ENCODE results near the gene CAMK1D. TPM values are rescaled to one million over a fixed set of nuclear protein-coding genes. Genes with fewer than 3 reads are reported as not detected.

Gene CAMK1D
- total RNA-seq, 2 donors from 2014 or later, result 4.8 to 14.5 TPM

GRCh38 chr10:12743941-12744340 is 394.6 kb downstream of the CAMK1D start:
- Histone ChIP-seq H3K27me3 (replicated peaks; ENCODE audit: insufficient read depth) (no peaks in the 10 kb centered on the region), H3K36me3 (no peaks in the 10 kb centered on the region), H3K9me3 (no peaks in the 10 kb centered on the region), H3K27ac (no peak overlapping the region), H3K4me3 (no peak overlapping the region), H3K4me1 (replicated peaks) (no peaks in the 10 kb centered on the region)
- intact Hi-C loops (cut with DNase I), result no loop called here
- no peak for DNase-seq (ENCODE audit: low spot score)
- WGBS, result 92% methylated on average over 4 of the region's 4 CpGs
- TF ChIP-seq CTCF (IDR thresholded peaks at IDR 0.05), result no peak
- no peak for TF ChIP-seq POLR2AphosphoS5 (IDR thresholded peaks at IDR 0.05)
- TF ChIP-seq POLR2A (IDR thresholded peaks at IDR 0.05), result no peak

- WGBS, result 82% methylated on average over 4 of the region's 4 CpGs
Observed at GRCh38 chr10:12748186-12748585, 398.8 kb downstream of the CAMK1D start.

GRCh38 chr10:12749760-12750478 is 400.6 kb downstream of the CAMK1D start:
- Histone ChIP-seq H3K27ac (no peak overlapping the region), H3K4me3 (no peak overlapping the region), H3K9me3 (no peaks in the 10 kb centered on the region), H3K27me3 (replicated peaks; ENCODE audit: insufficient read depth) (no peaks in the 10 kb centered on the region), H3K4me1 (replicated peaks) (no peaks in the 10 kb centered on the region), H3K36me3 (no peaks in the 10 kb centered on the region)
- intact Hi-C loops (cut with DNase I), result no loop called here
- TF ChIP-seq CTCF (IDR thresholded peaks at IDR 0.05) (no peak), POLR2A (IDR thresholded peaks at IDR 0.05) (no peak), POLR2AphosphoS5 (IDR thresholded peaks at IDR 0.05) (no peak)
- DNase-seq (ENCODE audit: low spot score), result no peak
- WGBS, result 73% methylated on average over 14 of the region's 14 CpGs

More at GRCh38 chr10:12748186-12748585, 398.8 kb downstream of the CAMK1D start:
- Histone ChIP-seq H3K36me3 (no peaks in the 10 kb centered on the region), H3K4me1 (replicated peaks) (no peaks in the 10 kb centered on the region), H3K9me3 (no peaks in the 10 kb centered on the region), H3K27ac (no peak overlapping the region), H3K4me3 (no peak overlapping the region), H3K27me3 (replicated peaks; ENCODE audit: insufficient read depth) (no peaks in the 10 kb centered on the region)
- intact Hi-C loops (cut with DNase I), result no loop called here
- DNase-seq (ENCODE audit: low spot score), result no peak
- TF ChIP-seq CTCF (IDR thresholded peaks at IDR 0.05) (no peak), POLR2AphosphoS5 (IDR thresholded peaks at IDR 0.05) (no peak), POLR2A (IDR thresholded peaks at IDR 0.05) (no peak)

DNA sequence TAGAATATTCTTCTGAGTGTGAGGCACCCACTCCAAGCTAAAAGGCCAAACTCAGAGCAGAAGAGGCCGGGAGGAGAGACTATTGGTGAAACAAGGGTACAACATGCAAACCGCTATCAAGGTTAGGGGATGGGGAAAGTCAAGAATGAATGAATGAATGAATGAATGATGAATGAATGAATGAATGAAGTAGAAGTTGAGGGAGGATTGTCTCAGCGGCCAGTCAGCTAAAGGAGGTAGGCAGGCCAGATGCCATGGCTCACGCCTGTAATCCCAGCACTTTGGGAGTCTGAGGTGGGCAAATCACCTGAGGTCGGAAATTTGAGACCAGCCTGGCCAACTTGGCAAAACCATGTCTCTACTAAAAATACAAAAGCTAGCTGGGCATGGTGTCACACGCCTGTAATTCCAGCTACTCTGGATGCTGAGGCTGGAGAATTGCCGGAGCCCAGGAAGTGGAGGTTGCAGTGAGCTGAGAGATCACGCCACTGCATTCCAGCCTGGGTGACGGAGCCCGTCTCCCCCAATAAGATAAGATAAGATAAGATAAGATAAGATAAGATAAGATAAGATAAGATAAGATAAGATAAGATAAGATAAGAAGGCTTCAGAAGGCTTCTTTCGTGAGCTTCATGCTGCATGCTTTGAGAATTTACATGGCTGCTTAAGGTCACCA is 401.3 kb downstream of the CAMK1D start:
- 77% methylated on average over 11 of the region's 11 CpGs for WGBS
- intact Hi-C loops (cut with DNase I), result no loop called here
- no peak for TF ChIP-seq POLR2A (IDR thresholded peaks at IDR 0.05)
- no peak for TF ChIP-seq POLR2AphosphoS5 (IDR thresholded peaks at IDR 0.05)
- no peak for TF ChIP-seq CTCF (IDR thresholded peaks at IDR 0.05)

More for the DNA sequence above, 401.3 kb downstream of the CAMK1D start:
- Histone ChIP-seq H3K9me3 (no peaks in the 10 kb centered on the region), H3K27ac (no peak overlapping the region), H3K36me3 (no peaks in the 10 kb centered on the region), H3K4me3 (no peak overlapping the region), H3K4me1 (replicated peaks) (no peaks in the 10 kb centered on the region), H3K27me3 (replicated peaks; ENCODE audit: insufficient read depth) (no peaks in the 10 kb centered on the region)
- DNase-seq (ENCODE audit: low spot score), result no peak
